Gastroesophageal sphincter (tissue), 3 donors: ENCODE data around the gene SHC4.
"Not testable (repeated sequence)": the region's sequence is repeated elsewhere in the genome, so short reads cannot be mapped to it uniquely, and the experiment has no call there.

Source experiments
- CTCF ChIP-seq, 4 experiments: fragments of 200-600 bp in 2 of 4; fragments of 450-650 bp in 2 of 4; sonication (generic) in 1 of 4; IDR thresholded peaks; one replicate each; pipeline ENCODE4 v1.5.1; 2017 to 2019; ENCODE audit warnings: antibody characterized with exemption in 4 of 4, mild to moderate bottlenecking in 2 of 4, moderate library complexity in 2 of 4
- EP300 ChIP-seq: sonication (generic); formaldehyde crosslinking; IDR thresholded peaks from one replicate; pipeline ENCODE4 v1.6.1; 2017; ENCODE audit warnings: antibody characterized with exemption, mild to moderate bottlenecking
- POLR2A ChIP-seq, 2 donors: fragments of 450-650 bp; IDR thresholded peaks; one replicate each; pipeline ENCODE4 v1.6.1; 2017; ENCODE audit warnings: antibody characterized with exemption in 2 of 2, mild to moderate bottlenecking in 2 of 2, moderate library complexity in 1 of 2
- POLR2AphosphoS5 ChIP-seq: sonication (generic); formaldehyde crosslinking; IDR thresholded peaks from one replicate; pipeline ENCODE4 v1.6.1; 2017; ENCODE audit warnings: antibody characterized with exemption

- not testable (repeated sequence) for TF ChIP-seq CTCF (IDR thresholded peaks at IDR 0.05); POLR2A (IDR thresholded peaks at IDR 0.05); POLR2AphosphoS5; EP300
These were observed 54.4 kb downstream of the SHC4 start for GRCh38 chr15:48909313-48909712.
